Effector memory CD8-positive, alpha-beta T cell (primary cell): ENCODE results near the gene LEFTY2.
"Not testable (repeated sequence)": the region's sequence is repeated elsewhere in the genome, so short reads cannot be mapped to it uniquely, and the experiment has no call there.

Experiments used
- ATAC-seq: fragments of 150-1000 bp; cut with Tn5 transposase; replicated peaks from 2 replicates; pipeline ENCODE4 v1.10.0; 2021; ENCODE audit warnings: mild to moderate bottlenecking, moderate library complexity
- DNase-seq, 3 experiments: peaks; one replicate each; pipeline ENCODE4 v3.0.0; 2021
- H3K27ac Mint-ChIP-seq, 2 donors: one replicate each; pipeline ENCODE4 v1.8.0; 2022; ENCODE audit warnings: mild to moderate bottlenecking in 2 of 2, mixed read lengths in 2 of 2, moderate library complexity in 2 of 2
- H3K27me3 Mint-ChIP-seq, 2 donors: one replicate each; pipeline ENCODE4 v1.8.0; 2022; ENCODE audit warnings: mixed read lengths in 2 of 2
- H3K36me3 Mint-ChIP-seq: one replicate; pipeline ENCODE4 v1.8.0; 2022; ENCODE audit warnings: mild to moderate bottlenecking, moderate library complexity, mixed read lengths; ENCODE audit not compliant: insufficient read depth
- H3K4me1 Mint-ChIP-seq, 2 donors: one replicate each; pipeline ENCODE4 v1.8.0; 2022; ENCODE audit warnings: low read depth in 2 of 2, mixed read lengths in 2 of 2
- H3K4me3 Mint-ChIP-seq, 2 donors: one replicate each; pipeline ENCODE4 v1.8.0; 2022; ENCODE audit warnings: mild to moderate bottlenecking in 2 of 2, mixed read lengths in 2 of 2, moderate library complexity in 2 of 2
- H3K9me3 Mint-ChIP-seq, 2 donors: one replicate each; pipeline ENCODE4 v1.8.0; 2022; ENCODE audit warnings: mixed read lengths in 2 of 2
- total RNA-seq, 9 experiments: gene quantifications; one replicate each; lab custom pipeline; 2026; lab: John Stamatoyannopoulos, UW

LEFTY2 gene, protein sequence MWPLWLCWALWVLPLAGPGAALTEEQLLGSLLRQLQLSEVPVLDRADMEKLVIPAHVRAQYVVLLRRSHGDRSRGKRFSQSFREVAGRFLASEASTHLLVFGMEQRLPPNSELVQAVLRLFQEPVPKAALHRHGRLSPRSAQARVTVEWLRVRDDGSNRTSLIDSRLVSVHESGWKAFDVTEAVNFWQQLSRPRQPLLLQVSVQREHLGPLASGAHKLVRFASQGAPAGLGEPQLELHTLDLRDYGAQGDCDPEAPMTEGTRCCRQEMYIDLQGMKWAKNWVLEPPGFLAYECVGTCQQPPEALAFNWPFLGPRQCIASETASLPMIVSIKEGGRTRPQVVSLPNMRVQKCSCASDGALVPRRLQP
- 0 to 0.12 (median 0) reads per million in 9 experiments for total RNA-seq

GRCh38 chr1:225941187-225941941, at the start of gene LEFTY2:
TSS of gene LEFTY2 (minus strand) at chr1:225941220. CDS start at chr1:225941140, 80 bp downstream.
- H3K27me3 Mint-ChIP-seq: peaks cover 0 to 8% of the 10 kb centered on the region in 2 donors
- ATAC-seq: no peak
- peaks cover 6% of the 10 kb centered on the region for H3K36me3 Mint-ChIP-seq
- peaks cover 13% of the 10 kb centered on the region in 2 donors for H3K4me1 Mint-ChIP-seq
- no peak within 1 kb of the TSS for H3K27ac Mint-ChIP-seq
- no peak within 1 kb of the TSS for H3K4me3 Mint-ChIP-seq
- DNase-seq: no peak
- no peaks in the 10 kb centered on the region for H3K9me3 Mint-ChIP-seq

- no peak for DNase-seq
- Mint-ChIP-seq H3K4me1 (peaks cover 11 to 21% of the 10 kb centered on the region in 2 donors), H3K4me3 (no peak overlapping the region), H3K9me3 (no peaks in the 10 kb centered on the region), H3K36me3 (peaks cover 96% of the 10 kb centered on the region), H3K27ac (peak overlapping the region; percentile 7 to 55), H3K27me3 (no peaks in the 10 kb centered on the region)
- peak; percentile 58 for ATAC-seq
These were observed 46.7 kb upstream of the LEFTY2 start for GRCh38 chr1:225987491-225988316.

GRCh38 chr1:225981714-225982113, 40.7 kb upstream of the LEFTY2 start:
- DNase-seq (no peak), ATAC-seq (no peak)
- no peaks in the 10 kb centered on the region for H3K27me3 Mint-ChIP-seq
- no peak overlapping the region for H3K4me3 Mint-ChIP-seq
- H3K9me3 Mint-ChIP-seq: peaks cover 0 to 2% of the 10 kb centered on the region in 2 donors
- H3K27ac Mint-ChIP-seq: peak overlapping the region in 1 of 2 donors; percentile 81
- peaks cover 84% of the 10 kb centered on the region for H3K36me3 Mint-ChIP-seq
- peaks cover 4 to 7% of the 10 kb centered on the region in 2 donors for H3K4me1 Mint-ChIP-seq

DNA sequence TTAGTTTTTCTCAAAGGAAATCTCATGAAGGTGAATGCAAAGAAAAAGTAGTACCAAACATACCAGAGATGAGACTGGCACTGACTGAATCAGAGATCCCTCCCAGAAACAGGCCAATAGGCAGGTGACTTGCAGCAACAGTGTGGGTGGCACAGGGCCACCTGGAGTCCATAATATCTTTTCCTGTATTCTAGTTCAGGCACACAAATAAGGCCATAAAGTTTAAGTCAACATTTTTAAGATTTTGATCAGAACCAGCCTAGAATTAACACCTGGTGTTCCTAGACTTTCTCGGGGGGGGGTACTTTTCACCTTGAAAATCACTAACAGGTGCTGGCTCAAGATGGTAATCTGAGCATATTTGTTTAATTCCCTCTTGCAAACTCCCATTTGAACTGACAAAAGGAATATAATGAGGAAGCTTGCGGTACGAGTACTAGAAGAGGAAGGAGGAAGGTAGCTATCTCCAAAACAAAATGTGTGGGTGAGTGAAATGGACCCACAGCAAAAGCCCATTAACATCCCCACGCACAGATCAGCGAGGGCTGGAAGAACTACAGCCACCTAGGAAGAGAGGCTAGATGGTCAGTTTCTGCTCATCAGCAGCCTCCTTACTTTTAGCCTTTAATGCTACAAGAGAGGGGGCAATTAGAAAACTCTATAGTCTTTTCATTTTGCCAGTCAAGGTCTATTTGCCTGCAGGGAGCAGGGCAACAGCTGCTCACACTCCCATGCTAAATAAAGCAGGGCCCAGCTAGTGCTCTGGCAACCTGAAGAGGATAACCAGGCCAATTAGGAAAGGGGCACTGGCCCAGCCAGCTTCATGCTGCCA, 39.2 kb upstream of the LEFTY2 start:
- Mint-ChIP-seq H3K4me1 (peaks cover 4 to 5% of the 10 kb centered on the region in 2 donors), H3K27me3 (no peaks in the 10 kb centered on the region), H3K9me3 (peaks cover 0 to 2% of the 10 kb centered on the region in 2 donors), H3K36me3 (peaks cover 82% of the 10 kb centered on the region), H3K4me3 (no peak overlapping the region), H3K27ac (peak overlapping the region in 1 of 2 donors; percentile 32)
- DNase-seq (no peak), ATAC-seq (no peak)

- H3K27me3 Mint-ChIP-seq: no peaks in the 10 kb centered on the region
- peaks cover 75% of the 10 kb centered on the region for H3K36me3 Mint-ChIP-seq
- no peak for ATAC-seq
- peak overlapping the region in 1 of 2 donors; percentile 32 for H3K27ac Mint-ChIP-seq
- H3K4me1 Mint-ChIP-seq: peaks cover 4 to 5% of the 10 kb centered on the region in 2 donors
- DNase-seq: no peak
- peaks cover 0 to 2% of the 10 kb centered on the region in 2 donors for H3K9me3 Mint-ChIP-seq
- H3K4me3 Mint-ChIP-seq: no peak overlapping the region
These were observed 38.4 kb upstream of the LEFTY2 start for GRCh38 chr1:225979421-225979820.

GRCh38 chr1:225977937-225978748, 37.1 kb upstream of the LEFTY2 start:
- Mint-ChIP-seq H3K27ac (no peak overlapping the region), H3K9me3 (peaks cover 0 to 2% of the 10 kb centered on the region in 2 donors), H3K4me3 (no peak overlapping the region), H3K36me3 (peaks cover 62% of the 10 kb centered on the region), H3K27me3 (no peaks in the 10 kb centered on the region), H3K4me1 (peaks cover 4 to 5% of the 10 kb centered on the region in 2 donors)
- ATAC-seq: peak; percentile 31
- no peak for DNase-seq

DNA sequence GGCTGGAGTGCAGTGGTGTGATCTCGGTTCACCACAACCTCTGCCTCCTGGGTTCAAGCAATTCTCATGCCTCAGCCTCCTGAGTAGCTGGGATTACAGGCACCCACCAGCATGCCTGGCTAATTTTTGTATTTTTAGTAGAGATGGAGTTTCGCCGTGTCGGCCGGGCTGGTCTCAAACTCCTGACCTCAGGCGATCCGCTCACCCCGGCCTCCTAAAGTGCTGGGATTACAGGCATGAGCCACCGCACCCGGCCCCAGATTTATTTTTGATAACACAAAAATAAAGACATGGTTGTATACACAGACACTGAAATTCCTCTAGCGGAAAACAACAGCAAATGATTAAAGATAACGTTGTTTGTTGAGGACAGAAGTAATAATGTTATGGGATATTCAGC, 34.1 kb upstream of the LEFTY2 start:
- not testable (repeated sequence) for H3K9me3 Mint-ChIP-seq, ATAC-seq, H3K4me1 Mint-ChIP-seq, H3K27me3 Mint-ChIP-seq, H3K27ac Mint-ChIP-seq, H3K4me3 Mint-ChIP-seq, DNase-seq
- peaks cover 36% of the 10 kb centered on the region for H3K36me3 Mint-ChIP-seq

DNA sequence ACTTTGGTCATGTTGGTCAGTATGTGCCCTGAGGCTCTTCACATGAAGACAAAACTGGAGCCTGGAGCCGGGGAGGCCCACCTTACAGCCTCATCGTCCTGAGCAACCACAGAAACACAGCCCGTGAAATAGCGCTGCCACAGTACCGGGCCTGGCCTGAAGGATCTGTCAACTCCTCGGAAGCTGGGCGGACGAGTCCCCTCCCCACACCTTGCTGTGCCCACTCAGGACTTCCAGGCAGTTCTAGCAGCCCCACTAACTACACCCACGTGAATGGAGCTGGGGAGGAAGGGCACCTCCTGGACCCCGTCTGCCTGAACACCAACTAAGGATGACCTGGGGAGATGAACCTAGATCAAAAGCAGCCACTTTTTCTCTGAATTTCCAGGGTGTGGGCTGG, 33.4 kb upstream of the LEFTY2 start:
- H3K36me3 Mint-ChIP-seq: peaks cover 29% of the 10 kb centered on the region
- no peaks in the 10 kb centered on the region for H3K27me3 Mint-ChIP-seq
- H3K4me1 Mint-ChIP-seq: peaks cover 4 to 5% of the 10 kb centered on the region in 2 donors
- H3K4me3 Mint-ChIP-seq: no peak overlapping the region
- no peaks in the 10 kb centered on the region for H3K9me3 Mint-ChIP-seq
- DNase-seq (no peak), ATAC-seq (no peak)
- H3K27ac Mint-ChIP-seq: no peak overlapping the region

DNA sequence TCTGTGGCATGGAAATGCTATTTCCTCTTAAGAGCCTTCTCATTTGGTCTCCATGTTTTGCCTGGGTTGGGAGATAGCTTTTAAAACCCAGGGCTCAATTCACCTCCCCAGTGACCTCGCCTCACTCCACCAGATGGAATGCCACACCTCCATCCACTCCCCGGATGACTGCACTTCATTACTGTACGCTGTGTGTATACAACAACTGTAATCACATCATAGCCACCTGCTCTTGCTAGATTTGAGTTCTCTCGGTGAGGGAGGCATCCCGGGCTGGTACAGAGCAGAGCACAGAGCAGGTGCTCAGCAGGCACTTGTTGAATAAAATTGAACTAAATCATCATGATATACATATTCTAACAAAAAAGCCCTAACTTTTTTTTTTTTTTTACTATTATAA, 32.1 kb upstream of the LEFTY2 start:
- H3K36me3 Mint-ChIP-seq: peaks cover 19% of the 10 kb centered on the region
- DNase-seq (no peak), ATAC-seq (no peak)
- no peak overlapping the region for H3K27ac Mint-ChIP-seq
- peaks cover 4 to 5% of the 10 kb centered on the region in 2 donors for H3K4me1 Mint-ChIP-seq
- no peaks in the 10 kb centered on the region for H3K9me3 Mint-ChIP-seq
- no peaks in the 10 kb centered on the region for H3K27me3 Mint-ChIP-seq
- H3K4me3 Mint-ChIP-seq: no peak overlapping the region

DNA sequence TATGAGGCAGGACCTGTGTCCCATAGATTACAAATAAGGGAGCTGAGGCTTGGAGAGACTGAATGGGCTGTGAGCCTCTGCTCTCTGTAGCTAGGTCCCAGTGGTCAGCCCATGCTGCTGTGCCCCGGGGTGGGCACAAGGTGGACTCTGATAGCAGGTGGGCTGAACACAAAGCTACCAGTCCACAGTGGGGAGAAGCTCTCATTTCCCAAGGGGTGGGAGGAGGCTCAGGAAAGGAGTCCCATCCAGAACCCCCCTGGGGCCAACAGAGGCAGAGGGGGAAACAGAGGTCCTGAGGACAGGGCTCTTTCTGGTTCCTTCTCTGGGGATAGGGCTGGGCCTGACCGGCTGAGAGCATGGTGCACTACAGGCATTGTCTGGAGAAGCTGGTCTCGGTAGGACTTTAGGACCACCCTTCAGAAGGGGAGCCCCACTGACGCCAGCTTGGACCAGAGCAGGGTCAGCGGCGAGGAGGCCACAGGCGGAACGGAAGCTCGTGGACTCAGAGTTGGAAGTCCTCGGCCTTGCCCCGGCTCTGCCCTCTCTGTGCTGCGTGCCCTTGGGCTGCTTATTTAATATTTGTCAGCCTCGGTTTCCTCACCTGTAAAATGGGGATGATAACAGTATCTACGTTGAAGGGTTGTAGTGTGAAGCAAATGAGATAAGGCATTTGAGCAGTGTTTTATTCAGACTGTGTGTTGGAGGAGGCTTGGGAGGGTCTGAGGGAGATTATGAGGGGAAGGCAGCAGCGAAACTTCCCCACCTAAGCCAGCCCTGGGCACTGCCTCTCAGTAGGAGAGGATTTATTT, 31.5 kb upstream of the LEFTY2 start:
- Mint-ChIP-seq H3K27me3 (no peaks in the 10 kb centered on the region), H3K36me3 (peaks cover 14% of the 10 kb centered on the region), H3K4me1 (peaks cover 4 to 5% of the 10 kb centered on the region in 2 donors), H3K27ac (no peak overlapping the region), H3K9me3 (no peaks in the 10 kb centered on the region), H3K4me3 (no peak overlapping the region)
- DNase-seq (no peak), ATAC-seq (no peak)

- H3K27me3 Mint-ChIP-seq, H3K9me3 Mint-ChIP-seq, H3K4me1 Mint-ChIP-seq, H3K36me3 Mint-ChIP-seq, ATAC-seq, DNase-seq, H3K4me3 Mint-ChIP-seq, H3K27ac Mint-ChIP-seq: not testable (repeated sequence)
These were observed 29.7 kb upstream of the LEFTY2 start for GRCh38 chr1:225970592-225971157.
